ENCODE results near the gene SPATA32.

SPATA32 gene

DNA sequence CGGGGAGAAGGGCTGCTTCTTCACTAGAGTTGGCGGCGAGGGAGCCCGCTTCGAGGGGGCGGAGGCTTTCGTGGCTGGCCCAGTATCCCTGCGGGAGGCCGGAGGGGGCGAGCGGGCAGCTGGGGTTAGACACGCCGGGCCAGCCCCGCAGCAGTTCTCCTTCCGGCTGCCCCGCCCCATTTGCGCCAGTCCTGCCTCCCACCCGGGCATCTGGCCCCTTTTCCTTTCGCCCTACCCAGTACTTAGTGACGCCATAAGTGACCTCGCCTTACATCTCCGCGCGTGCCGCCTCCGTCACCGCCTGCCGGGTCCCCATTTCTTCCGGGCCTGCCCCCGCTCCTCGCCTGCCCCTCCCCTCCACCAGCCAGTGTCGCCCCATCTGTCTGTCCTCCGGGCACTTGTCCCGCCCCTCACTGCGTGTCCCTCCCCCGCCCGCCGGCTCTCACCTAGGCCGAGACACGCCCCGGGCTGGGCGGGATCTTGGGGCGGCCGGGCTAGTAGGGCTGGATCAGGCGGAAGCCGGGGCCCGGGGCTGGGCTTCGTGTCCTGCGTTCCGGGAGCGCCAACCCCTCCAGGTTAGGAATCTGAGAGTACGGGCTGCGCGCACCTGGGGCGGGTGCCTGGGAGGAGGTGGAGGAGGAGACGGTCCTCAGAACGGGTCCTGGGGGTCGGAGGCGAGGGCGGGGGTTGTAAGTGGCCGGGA, 14.3 kb downstream of the SPATA32 start:
- DNase-seq (ENCODE audit: low read depth in 3 of 3, low spot score in 1 of 3): peak; percentile 88 to 91 (median 90)

- DNase-seq (ENCODE audit: low read depth in 3 of 3, low spot score in 1 of 3): no peak
These were observed 14.9 kb downstream of the SPATA32 start for GRCh38 chr17:45246861-45247428.

GRCh38 chr17:45246338-45246737, 15.6 kb downstream of the SPATA32 start:
- no peak for DNase-seq (ENCODE audit: low read depth in 3 of 3, low spot score in 1 of 3)

GRCh38 chr17:45244725-45245656, 16.9 kb downstream of the SPATA32 start:
- DNase-seq (ENCODE audit: low read depth in 3 of 3, low spot score in 1 of 3): no peak

- DNase-seq (ENCODE audit: low read depth in 3 of 3, low spot score in 1 of 3): no peak
These were observed 18.1 kb downstream of the SPATA32 start for GRCh38 chr17:45243750-45244149.

- DNase-seq (ENCODE audit: low read depth in 3 of 3, low spot score in 1 of 3): no peak
These were observed 19.9 kb downstream of the SPATA32 start for GRCh38 chr17:45242029-45242414.

- DNase-seq (ENCODE audit: low read depth in 3 of 3, low spot score in 1 of 3): no peak
These were observed 20.4 kb downstream of the SPATA32 start for GRCh38 chr17:45241328-45242028.

DNA sequence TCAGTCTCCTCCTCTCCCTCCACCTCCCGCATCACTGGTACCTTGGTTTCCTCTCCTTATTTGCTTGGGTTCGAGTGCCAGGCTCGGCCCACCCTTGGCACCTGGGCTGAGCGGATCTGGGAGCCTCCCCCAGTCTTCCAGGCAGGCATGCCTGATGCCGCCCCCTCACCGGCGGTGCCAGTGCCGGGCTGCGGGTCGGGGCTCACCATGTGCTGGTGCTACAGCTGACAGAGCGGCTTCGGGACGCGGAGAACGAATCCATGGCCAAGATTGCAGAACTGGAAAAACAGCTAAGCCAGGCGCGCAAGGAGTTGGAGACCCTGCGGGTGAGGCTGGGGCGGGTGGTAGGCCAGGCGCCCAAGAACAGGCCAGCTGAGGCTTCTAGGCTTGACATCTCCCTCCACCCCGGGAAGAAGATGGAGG, 21.0 kb downstream of the SPATA32 start:
- no peak for DNase-seq (ENCODE audit: low read depth in 3 of 3, low spot score in 1 of 3)

DNA sequence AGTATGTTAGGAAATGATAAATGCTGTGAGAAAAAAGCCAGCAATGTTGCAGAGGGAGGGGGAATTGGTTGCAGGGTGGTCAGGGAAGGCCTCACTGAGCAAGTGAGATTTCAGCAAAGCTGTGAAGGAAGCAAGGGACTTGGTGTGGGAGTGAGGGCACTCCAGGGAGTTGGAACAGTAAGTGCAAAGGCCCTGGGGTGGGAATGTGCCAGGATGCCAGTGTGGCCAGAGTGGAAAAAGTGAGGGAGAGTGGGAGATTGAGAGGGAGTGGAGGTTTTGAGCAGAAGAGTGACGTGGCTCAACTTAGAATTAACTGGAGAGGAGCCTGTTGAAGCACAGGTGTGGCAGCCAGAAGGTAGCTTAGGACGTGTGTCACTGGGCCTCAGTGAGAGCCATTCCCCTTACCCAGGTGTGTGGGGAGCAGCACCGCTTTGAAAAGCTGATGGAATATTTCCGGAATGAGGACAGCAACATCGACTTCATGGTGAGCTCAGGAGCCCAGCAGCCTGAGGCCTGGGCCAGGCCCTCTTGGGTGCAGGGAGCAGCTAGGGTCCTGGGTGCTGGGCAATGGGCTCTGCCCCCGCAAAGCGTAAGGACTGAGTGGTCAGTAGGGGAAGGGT, 23.6 kb downstream of the SPATA32 start:
- no peak for DNase-seq (ENCODE audit: low read depth in 3 of 3, low spot score in 1 of 3)

DNA sequence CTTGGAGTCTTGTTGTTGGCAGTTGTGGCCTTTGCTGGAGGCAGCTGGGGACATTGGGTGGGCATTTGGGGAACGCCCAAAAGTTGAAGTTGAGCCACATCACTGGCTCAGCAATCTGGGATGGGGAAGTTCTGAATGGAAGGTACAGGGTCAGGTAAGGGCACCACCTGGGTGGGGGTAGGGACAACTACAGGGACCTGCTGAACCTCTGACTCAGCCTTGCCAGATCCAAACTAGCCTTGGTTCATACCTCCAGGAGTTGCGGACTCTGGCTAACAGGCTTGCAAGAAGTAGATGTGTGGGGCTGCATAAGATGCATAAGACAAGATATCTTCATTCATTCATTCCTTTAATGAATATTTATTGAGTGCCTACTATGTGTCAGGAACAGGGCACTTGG, 24.2 kb downstream of the SPATA32 start:
- DNase-seq (ENCODE audit: low read depth in 3 of 3, low spot score in 1 of 3): no peak

DNA sequence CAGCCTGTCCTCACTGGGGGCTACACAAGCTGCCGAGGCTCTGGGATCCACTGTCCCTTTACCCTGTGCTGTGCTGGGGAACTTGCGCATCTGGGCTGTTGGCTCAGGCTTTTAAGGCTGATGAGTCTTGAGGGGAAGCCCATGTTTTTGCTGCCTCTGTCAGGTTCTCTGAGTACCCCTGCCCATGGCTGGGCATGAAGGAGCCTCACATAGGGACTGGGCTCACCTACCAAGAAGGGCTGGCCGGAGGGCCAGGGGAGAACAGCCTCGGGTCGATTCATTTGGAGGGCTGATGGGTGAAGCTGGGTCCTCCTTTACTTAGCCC, 25.6 kb downstream of the SPATA32 start:
- no peak for DNase-seq (ENCODE audit: low read depth in 3 of 3, low spot score in 1 of 3)

GRCh38 chr17:45235416-45236281, 26.2 kb downstream of the SPATA32 start:
- peak; percentile 59 to 75 (median 62) for DNase-seq (ENCODE audit: low read depth in 3 of 3, low spot score in 1 of 3)

GRCh38 chr17:45234641-45235415, 27.1 kb downstream of the SPATA32 start:
- no peak for DNase-seq (ENCODE audit: low read depth in 3 of 3, low spot score in 1 of 3)

DNA sequence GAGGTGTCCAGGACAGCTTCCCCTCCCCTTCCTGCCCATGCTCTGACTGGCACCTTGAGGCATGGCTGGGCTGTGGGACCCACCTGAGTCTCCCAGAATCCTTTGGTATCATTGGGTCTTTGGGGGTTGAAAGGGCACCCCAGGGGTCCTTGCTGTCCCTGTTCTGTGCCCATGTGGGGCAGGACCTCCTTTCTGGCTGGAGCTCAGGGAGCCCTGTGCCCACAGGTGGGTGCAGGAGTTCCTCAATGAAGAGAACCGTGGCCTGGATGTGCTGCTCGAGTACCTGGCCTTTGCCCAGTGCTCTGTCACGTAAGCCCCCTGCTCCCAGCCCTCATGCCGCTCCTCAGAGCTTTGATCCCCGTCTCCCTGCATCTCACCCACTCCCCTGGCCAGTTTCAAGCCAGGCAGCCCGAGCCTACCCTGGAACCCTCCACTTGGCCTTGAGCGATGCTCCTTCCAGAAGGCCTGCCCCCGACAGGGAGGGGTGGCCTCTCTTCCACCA, 28.4 kb downstream of the SPATA32 start:
- no peak for DNase-seq (ENCODE audit: low read depth in 3 of 3, low spot score in 1 of 3)

GRCh38 chr17:45232514-45233422, 29.1 kb downstream of the SPATA32 start:
- DNase-seq (ENCODE audit: low read depth in 3 of 3, low spot score in 1 of 3): no peak

GRCh38 chr17:45231481-45232116, 30.3 kb downstream of the SPATA32 start:
- no peak for DNase-seq (ENCODE audit: low read depth in 3 of 3, low spot score in 1 of 3)

DNA sequence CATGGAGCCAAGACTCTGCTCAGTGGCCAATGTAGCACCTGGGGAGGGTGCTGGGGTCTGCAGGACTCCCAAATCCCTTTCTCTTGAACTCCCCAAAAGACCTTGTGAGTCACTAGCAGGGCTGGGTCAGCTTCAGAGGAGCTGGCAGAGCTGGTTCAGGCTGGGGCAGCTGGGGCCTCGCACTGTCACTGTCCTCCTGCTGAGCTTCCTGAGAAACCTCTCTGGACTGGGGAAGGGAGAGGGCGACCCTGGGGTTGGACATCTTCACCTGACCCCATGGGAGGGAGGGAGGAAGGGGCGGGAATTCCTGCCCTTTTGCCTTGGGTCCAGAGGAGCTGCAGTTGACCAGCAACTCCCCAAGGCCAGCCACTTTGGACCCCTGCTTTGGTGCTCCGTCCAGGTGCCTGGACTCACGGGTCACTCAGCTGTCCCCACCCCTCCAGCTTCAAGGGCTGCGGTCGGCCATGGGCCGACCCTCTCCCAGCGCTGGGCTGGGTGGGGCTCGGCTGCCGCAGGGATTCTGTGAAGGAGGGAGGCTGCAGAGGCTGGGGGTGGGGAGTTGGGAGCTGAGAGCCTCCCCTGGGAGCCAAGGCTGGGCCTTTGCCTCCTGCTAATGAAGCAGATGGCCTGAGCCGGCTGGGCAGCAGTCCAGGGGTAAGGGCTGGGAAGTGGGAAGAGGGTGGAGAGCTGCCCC, 31.0 kb downstream of the SPATA32 start:
- DNase-seq (ENCODE audit: low read depth in 3 of 3, low spot score in 1 of 3): no peak
